Loucy (cell line): ENCODE data around the gene FTO.

Source experiments
- H2AFZ ChIP-seq: fragments of 200-600 bp; sonication (generic); 2 replicates; pipeline ENCODE4 v1.6.0; 2016; ENCODE audit warnings: antibody characterized with exemption, mild to moderate bottlenecking, low read length, moderate library complexity
- H3F3A ChIP-seq: fragments of 200-600 bp; 2 replicates; pipeline ENCODE4 v1.6.0; 2016; ENCODE audit warnings: antibody characterized with exemption, low read depth, mild to moderate bottlenecking
- H3K27me3 ChIP-seq: fragments of 200-600 bp; sonication (generic); 2 replicates; pipeline ENCODE4 v1.6.1; 2014; ENCODE audit warnings: low read length, mild to moderate bottlenecking; ENCODE audit not compliant: insufficient read depth, poor library complexity, severe bottlenecking
- H3K36me3 ChIP-seq: fragments of 200-600 bp; sonication (generic); 2 replicates; pipeline ENCODE4 v1.6.1; 2016; ENCODE audit warnings: low read length; ENCODE audit not compliant: insufficient read depth
- H3K4me1 ChIP-seq: fragments of 200-600 bp; sonication (generic); 2 replicates; pipeline ENCODE4 v1.5.1; 2014; ENCODE audit warnings: low read length, mild to moderate bottlenecking; ENCODE audit not compliant: insufficient read depth, poor library complexity, severe bottlenecking
- H3K4me2 ChIP-seq: fragments of 200-600 bp; sonication (generic); 2 replicates; pipeline ENCODE4 v1.6.0; 2014; ENCODE audit warnings: antibody characterized with exemption, low read length, low read depth, mild to moderate bottlenecking; ENCODE audit not compliant: poor library complexity, severe bottlenecking
- H3K4me3 ChIP-seq: fragments of 200-600 bp; sonication (generic); 2 replicates; pipeline ENCODE4 v1.5.1; 2014; ENCODE audit warnings: low read length, mild to moderate bottlenecking, mixed read lengths; ENCODE audit not compliant: poor library complexity, severe bottlenecking
- H3K79me2 ChIP-seq: fragments of 200-600 bp; sonication (generic); 2 replicates; pipeline ENCODE4 v1.6.1; 2014; ENCODE audit warnings: low read length; ENCODE audit not compliant: insufficient read depth
- H3K9ac ChIP-seq: fragments of 200-600 bp; sonication (generic); 2 replicates; pipeline ENCODE4 v1.6.0; 2014; ENCODE audit warnings: mild to moderate bottlenecking, low read depth, low read length, moderate library complexity; ENCODE audit not compliant: poor library complexity, severe bottlenecking
- H3K9me2 ChIP-seq: fragments of 200-600 bp; sonication (generic); replicated peaks from 2 replicates; pipeline ENCODE4 v1.6.1; 2016; ENCODE audit warnings: low read depth, low read length, mixed read lengths
- H3K9me3 ChIP-seq: fragments of 200-600 bp; sonication (generic); 2 replicates; pipeline ENCODE4 v1.6.1; 2014; ENCODE audit warnings: mild to moderate bottlenecking, antibody characterized with exemption, low read length, low read depth; ENCODE audit not compliant: insufficient read depth
- H4K20me1 ChIP-seq: fragments of 200-600 bp; sonication (generic); 2 replicates; pipeline ENCODE4 v1.6.0; 2014; ENCODE audit warnings: antibody characterized with exemption, low read length, mild to moderate bottlenecking; ENCODE audit not compliant: insufficient read depth, poor library complexity, severe bottlenecking
- EZH2phosphoT487 ChIP-seq: fragments of 200-600 bp; IDR thresholded peaks from 2 replicates; pipeline ENCODE4 v1.6.1; 2018; ENCODE audit warnings: antibody characterized with exemption, mild to moderate bottlenecking, moderate library complexity, borderline replicate concordance
- TF ChIP-seq, protein P1 (sequence below): fragments of 200-600 bp; sonication (generic); conservative IDR thresholded peaks from 2 replicates; pipeline ENCODE4 v1.5.1; 2014; ENCODE audit warnings: mild to moderate bottlenecking, antibody characterized with exemption, low read length

The FTO gene

DNA sequence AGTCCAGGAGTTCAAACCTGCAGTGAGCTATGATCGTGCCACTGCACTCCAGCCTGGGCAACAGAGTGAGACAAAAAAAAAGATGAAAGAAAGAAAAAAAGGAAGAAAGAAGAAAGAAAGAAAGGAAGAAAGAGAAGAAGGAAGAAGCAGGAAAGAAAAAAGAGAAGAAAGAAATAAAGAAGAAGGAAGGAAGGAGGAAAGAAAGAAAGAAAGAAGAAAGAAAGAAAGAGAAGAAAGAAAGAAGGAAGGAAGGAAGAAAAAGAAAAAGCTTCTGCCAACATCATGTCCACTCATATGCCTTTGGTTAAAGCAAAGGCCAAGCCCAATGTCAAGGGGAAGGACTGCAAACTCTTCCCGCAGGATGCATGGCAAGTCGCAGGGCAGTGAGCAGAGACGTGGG is 439.5 kb downstream of the FTO start:
- Histone ChIP-seq H4K20me1 (no peaks in the 10 kb centered on the region), H3K9me2 (no peaks in the 10 kb centered on the region), H3K4me1 (peaks cover 17% of the 10 kb centered on the region), H2AFZ (no peak overlapping the region; the same call in 1 of the 2 replicates), H3K4me3 (no peak overlapping the region), H3K4me2 (no peak overlapping the region), H3K36me3 (no peaks in the 10 kb centered on the region), H3F3A (no peaks in the 10 kb centered on the region), H3K9me3 (no peaks in the 10 kb centered on the region), H3K27me3 (no peaks in the 10 kb centered on the region), H3K79me2 (no peaks in the 10 kb centered on the region), H3K9ac (no peak overlapping the region)
- no peak for TF ChIP-seq EZH2phosphoT487
- TF ChIP-seq, protein P1, sequence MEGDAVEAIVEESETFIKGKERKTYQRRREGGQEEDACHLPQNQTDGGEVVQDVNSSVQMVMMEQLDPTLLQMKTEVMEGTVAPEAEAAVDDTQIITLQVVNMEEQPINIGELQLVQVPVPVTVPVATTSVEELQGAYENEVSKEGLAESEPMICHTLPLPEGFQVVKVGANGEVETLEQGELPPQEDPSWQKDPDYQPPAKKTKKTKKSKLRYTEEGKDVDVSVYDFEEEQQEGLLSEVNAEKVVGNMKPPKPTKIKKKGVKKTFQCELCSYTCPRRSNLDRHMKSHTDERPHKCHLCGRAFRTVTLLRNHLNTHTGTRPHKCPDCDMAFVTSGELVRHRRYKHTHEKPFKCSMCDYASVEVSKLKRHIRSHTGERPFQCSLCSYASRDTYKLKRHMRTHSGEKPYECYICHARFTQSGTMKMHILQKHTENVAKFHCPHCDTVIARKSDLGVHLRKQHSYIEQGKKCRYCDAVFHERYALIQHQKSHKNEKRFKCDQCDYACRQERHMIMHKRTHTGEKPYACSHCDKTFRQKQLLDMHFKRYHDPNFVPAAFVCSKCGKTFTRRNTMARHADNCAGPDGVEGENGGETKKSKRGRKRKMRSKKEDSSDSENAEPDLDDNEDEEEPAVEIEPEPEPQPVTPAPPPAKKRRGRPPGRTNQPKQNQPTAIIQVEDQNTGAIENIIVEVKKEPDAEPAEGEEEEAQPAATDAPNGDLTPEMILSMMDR = no peak

DNA sequence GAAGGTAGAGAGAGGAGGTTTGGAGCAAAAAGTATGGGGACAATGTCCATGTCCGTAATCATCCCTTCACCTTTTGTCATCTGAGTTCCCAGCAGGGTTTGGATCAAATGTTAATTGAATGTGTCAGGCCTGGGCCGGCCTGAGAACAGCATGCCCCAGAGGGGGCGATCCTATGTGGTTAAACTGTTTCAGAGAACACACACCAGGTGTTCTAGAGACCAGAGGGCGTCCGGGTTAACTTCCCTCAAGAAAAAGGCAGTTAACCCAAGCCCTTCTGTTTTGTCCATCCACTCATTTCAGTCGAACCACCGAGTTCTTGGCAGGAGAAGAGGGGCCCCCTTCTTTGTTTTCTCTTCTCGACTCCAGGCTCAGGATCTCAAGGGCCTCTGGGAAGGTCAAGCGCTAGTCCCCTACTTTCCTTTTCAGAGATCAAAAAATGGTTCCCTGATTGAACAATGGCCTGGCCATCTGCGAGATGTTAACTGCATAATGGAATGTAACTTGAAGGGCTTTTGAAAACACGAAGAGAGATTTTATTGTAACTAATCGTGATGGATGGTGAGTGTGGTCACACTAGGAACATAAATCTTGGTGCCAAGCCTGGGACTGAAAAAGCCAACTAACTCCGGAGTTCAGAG is 440.1 kb downstream of the FTO start:
- Histone ChIP-seq H2AFZ (no peak overlapping the region), H3K9me3 (no peaks in the 10 kb centered on the region), H3F3A (no peaks in the 10 kb centered on the region), H3K4me3 (no peak overlapping the region), H3K36me3 (no peaks in the 10 kb centered on the region), H3K9ac (no peak overlapping the region), H3K9me2 (no peaks in the 10 kb centered on the region), H3K27me3 (no peaks in the 10 kb centered on the region), H3K79me2 (no peaks in the 10 kb centered on the region), H3K4me1 (peaks cover 17% of the 10 kb centered on the region), H4K20me1 (no peaks in the 10 kb centered on the region), H3K4me2 (no peak overlapping the region)
- TF ChIP-seq, protein P1 = no peak
- TF ChIP-seq EZH2phosphoT487 = no peak

DNA sequence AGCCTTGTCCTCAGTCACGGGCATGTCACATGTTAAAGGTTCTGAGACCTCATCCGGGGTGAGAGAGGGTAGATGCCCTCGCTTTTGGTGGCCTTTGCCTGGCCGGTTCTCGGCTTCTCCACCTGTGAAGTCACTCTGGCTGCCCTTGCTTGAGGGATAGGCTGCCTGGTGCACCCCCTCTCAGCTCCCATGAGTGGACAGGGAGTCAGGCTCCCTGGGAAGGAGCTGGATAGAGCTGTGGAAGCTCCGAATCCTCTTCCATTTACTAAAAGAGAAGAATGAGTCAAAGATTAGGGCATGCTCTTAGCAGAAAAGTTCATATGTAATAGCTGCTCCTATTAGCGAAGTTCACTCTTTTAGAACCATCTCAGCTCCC is 440.6 kb downstream of the FTO start:
- no peak overlapping the region for H3K4me2 ChIP-seq
- H3K9me3 ChIP-seq = no peaks in the 10 kb centered on the region
- no peak overlapping the region for H2AFZ ChIP-seq
- no peak overlapping the region for H3K4me3 ChIP-seq
- H3K9ac ChIP-seq = no peak overlapping the region
- TF ChIP-seq, protein P1 = no peak
- no peak for TF ChIP-seq EZH2phosphoT487
- H4K20me1 ChIP-seq = no peaks in the 10 kb centered on the region
- H3K9me2 ChIP-seq = no peaks in the 10 kb centered on the region
- H3K79me2 ChIP-seq = no peaks in the 10 kb centered on the region
- H3K36me3 ChIP-seq = no peaks in the 10 kb centered on the region
- H3K4me1 ChIP-seq = peaks cover 17% of the 10 kb centered on the region
- H3K27me3 ChIP-seq = no peaks in the 10 kb centered on the region
- H3F3A ChIP-seq = no peaks in the 10 kb centered on the region
